GM21447 (cell line): ENCODE results near the gene MYADML2.
"Not testable (repeated sequence)": the region's sequence is repeated elsewhere in the genome, so short reads cannot be mapped to it uniquely, and the experiment has no call there.

Source experiments
- ATAC-seq: cut with Tn5 transposase; IDR thresholded peaks from one replicate; pipeline ENCODE4 v1.9.1; 2021; ENCODE audit not compliant: unreplicated experiment

Gene MYADML2

GRCh38 chr17:81959362-81960129, 12.5 kb upstream of the MYADML2 start:
- no peak for ATAC-seq

- ATAC-seq = no peak
Observed at GRCh38 chr17:81958633-81959342, 11.8 kb upstream of the MYADML2 start.

- no peak for ATAC-seq
Observed at GRCh38 chr17:81957691-81958432, 10.8 kb upstream of the MYADML2 start.

GRCh38 chr17:81956607-81957589, 9.9 kb upstream of the MYADML2 start:
- ATAC-seq = no peak

GRCh38 chr17:81955756-81956544, 8.9 kb upstream of the MYADML2 start:
- no peak for ATAC-seq

- no peak for ATAC-seq
Observed at GRCh38 chr17:81955058-81955681, 8.1 kb upstream of the MYADML2 start.

- no peak for ATAC-seq
Observed at GRCh38 chr17:81954131-81955057, 7.4 kb upstream of the MYADML2 start.

GRCh38 chr17:81953443-81953842, 6.4 kb upstream of the MYADML2 start:
- ATAC-seq = not testable (repeated sequence)

- ATAC-seq = no peak
Observed at GRCh38 chr17:81952792-81953228, 5.8 kb upstream of the MYADML2 start.

- no peak for ATAC-seq
Observed at GRCh38 chr17:81951785-81952684, 5.0 kb upstream of the MYADML2 start.

- no peak for ATAC-seq
Observed at GRCh38 chr17:81950501-81950900, 3.5 kb upstream of the MYADML2 start.

GRCh38 chr17:81948635-81949378, 1.8 kb upstream of the MYADML2 start:
- no peak for ATAC-seq

- no peak for ATAC-seq
Observed at GRCh38 chr17:81944858-81945257, 2.2 kb downstream of the MYADML2 start.

- no peak for ATAC-seq
Observed at GRCh38 chr17:81942167-81942553, 4.9 kb downstream of the MYADML2 start.

- ATAC-seq = no peak
Observed at GRCh38 chr17:81941484-81942166, 5.4 kb downstream of the MYADML2 start.
